Measurements from ENCODE around the gene RBMS1. TPM values are rescaled to one million over a fixed set of nuclear protein-coding genes. Genes with fewer than 3 reads are reported as not detected.

RBMS1 gene
- total RNA-seq, 1 experiment from 2014 or later: 38.8 TPM

- no TSS peak for BruUV-seq (replicated peaks)
Observed at GRCh38 chr2:160321006-160321405, 172.6 kb downstream of the RBMS1 start.

GRCh38 chr2:160319700-160320099 is 173.9 kb downstream of the RBMS1 start:
- H3K9ac ChIP-seq (ENCODE audit: low read length): no peak overlapping the region
- intact Hi-C loops (cut with micrococcal nuclease): loop anchor here (10.0 kb wide), 1 partner anchor 175 kb away; the partner anchor contains the start of gene RBMS1
- H3K36me3 ChIP-seq (ENCODE audit: low read depth, low read length): peaks cover 2% of the 10 kb centered on the region; the same call in 1 of the 2 replicates
- peaks cover 6% of the 10 kb centered on the region; the same call in 1 of the 2 replicates for H3K4me1 ChIP-seq (ENCODE audit: insufficient read depth, low read length)
- no peak overlapping the region for H3K4me2 ChIP-seq (ENCODE audit: low read length)
- ChIA-PET POLR2A (ENCODE audit: unreplicated experiment) (no interaction called here), CTCF (no interaction called here)
- no peaks in the 10 kb centered on the region for H3K27me3 ChIP-seq (ENCODE audit: low read length)
- H3K9me3 ChIP-seq (ENCODE audit: low read length): no peaks in the 10 kb centered on the region
- H2AFZ ChIP-seq (ENCODE audit: low read length): no peak overlapping the region
- H3K4me3 ChIP-seq (ENCODE audit: low read length): no peak overlapping the region
- ATAC-seq (no peak), DNase-seq (no peak)
- no TSS peak for BruUV-seq (replicated peaks)
- H4K20me1 ChIP-seq (ENCODE audit: low read length): peaks cover 5% of the 10 kb centered on the region; the same call in 1 of the 2 replicates
- H3K9me2 ChIP-seq (replicated peaks; ENCODE audit: low read length): no peaks in the 10 kb centered on the region
- no peak for TF ChIP-seq CTCF (conservative IDR thresholded peaks at IDR 0.05; ENCODE audit: low read depth, low read length)
- TF ChIP-seq EZH2 (IDR thresholded peaks at IDR 0.05; ENCODE audit: low read length, unreplicated experiment): no peak
- no peak for TF ChIP-seq EZH2phosphoT487 (IDR thresholded peaks at IDR 0.05; ENCODE audit: borderline replicate concordance, low read length)
- H3K79me2 ChIP-seq (ENCODE audit: low read length): peaks cover 45% of the 10 kb centered on the region
- no peak overlapping the region for H3K27ac ChIP-seq (ENCODE audit: low read length)
- H3F3A ChIP-seq (ENCODE audit: low read length, unreplicated experiment): no peaks in the 10 kb centered on the region

More at GRCh38 chr2:160321006-160321405, 172.6 kb downstream of the RBMS1 start:
- no peak for DNase-seq
- no peak overlapping the region for H3K9ac ChIP-seq (ENCODE audit: low read length)
- no peak overlapping the region for H2AFZ ChIP-seq (ENCODE audit: low read length)
- no peaks in the 10 kb centered on the region for H3K9me3 ChIP-seq (ENCODE audit: low read length)
- H3K9me2 ChIP-seq (replicated peaks; ENCODE audit: low read length): no peaks in the 10 kb centered on the region
- intact Hi-C loops (cut with micrococcal nuclease): loop anchor here (10.0 kb wide), 1 partner anchor 174 kb away; the partner anchor contains the start of gene RBMS1
- ChIA-PET POLR2A (ENCODE audit: unreplicated experiment) (no interaction called here), CTCF (no interaction called here)
- H3F3A ChIP-seq (ENCODE audit: low read length, unreplicated experiment): peaks cover 3% of the 10 kb centered on the region
- peaks cover 56% of the 10 kb centered on the region for H3K79me2 ChIP-seq (ENCODE audit: low read length)
- TF ChIP-seq EZH2 (IDR thresholded peaks at IDR 0.05; ENCODE audit: low read length, unreplicated experiment) (no peak), CTCF (conservative IDR thresholded peaks at IDR 0.05; ENCODE audit: low read depth, low read length) (no peak), EZH2phosphoT487 (IDR thresholded peaks at IDR 0.05; ENCODE audit: borderline replicate concordance, low read length) (no peak)
- peaks cover 5% of the 10 kb centered on the region; the same call in 1 of the 2 replicates for H4K20me1 ChIP-seq (ENCODE audit: low read length)
- no peak for ATAC-seq
- peaks cover 6% of the 10 kb centered on the region; the same call in 1 of the 2 replicates for H3K4me1 ChIP-seq (ENCODE audit: insufficient read depth, low read length)
- H3K27me3 ChIP-seq (ENCODE audit: low read length): no peaks in the 10 kb centered on the region
- no peak overlapping the region for H3K27ac ChIP-seq (ENCODE audit: low read length)
- peaks cover 2% of the 10 kb centered on the region; the same call in 1 of the 2 replicates for H3K36me3 ChIP-seq (ENCODE audit: low read depth, low read length)
- H3K4me3 ChIP-seq (ENCODE audit: low read length): no peak overlapping the region
- no peak overlapping the region for H3K4me2 ChIP-seq (ENCODE audit: low read length)

GRCh38 chr2:160318218-160318617 is 175.4 kb downstream of the RBMS1 start:
- Histone ChIP-seq H3K4me2 (ENCODE audit: low read length) (no peak overlapping the region), H3F3A (ENCODE audit: low read length, unreplicated experiment) (no peaks in the 10 kb centered on the region), H4K20me1 (ENCODE audit: low read length) (peaks cover 5% of the 10 kb centered on the region; the same call in 1 of the 2 replicates), H2AFZ (ENCODE audit: low read length) (no peak overlapping the region), H3K4me3 (ENCODE audit: low read length) (no peak overlapping the region), H3K9me3 (ENCODE audit: low read length) (no peaks in the 10 kb centered on the region), H3K9ac (ENCODE audit: low read length) (no peak overlapping the region), H3K36me3 (ENCODE audit: low read depth, low read length) (peaks cover 2% of the 10 kb centered on the region; the same call in 1 of the 2 replicates), H3K79me2 (ENCODE audit: low read length) (peaks cover 36% of the 10 kb centered on the region), H3K4me1 (ENCODE audit: insufficient read depth, low read length) (no peaks in the 10 kb centered on the region), H3K27me3 (ENCODE audit: low read length) (no peaks in the 10 kb centered on the region), H3K27ac (ENCODE audit: low read length) (no peak overlapping the region), H3K9me2 (replicated peaks; ENCODE audit: low read length) (no peaks in the 10 kb centered on the region)
- intact Hi-C loops (cut with micrococcal nuclease): no loop called here
- BruUV-seq (replicated peaks): no TSS peak
- ATAC-seq: no peak
- no peak for TF ChIP-seq EZH2 (IDR thresholded peaks at IDR 0.05; ENCODE audit: low read length, unreplicated experiment)
- no peak for TF ChIP-seq EZH2phosphoT487 (IDR thresholded peaks at IDR 0.05; ENCODE audit: borderline replicate concordance, low read length)
- TF ChIP-seq CTCF (conservative IDR thresholded peaks at IDR 0.05; ENCODE audit: low read depth, low read length): no peak
- ChIA-PET CTCF (no interaction called here), POLR2A (ENCODE audit: unreplicated experiment) (no interaction called here)
- DNase-seq: no peak
